ENCODE data around the gene DMD. TPM values are rescaled to one million over a fixed set of nuclear protein-coding genes. Genes with fewer than 3 reads are reported as not detected.

Gene DMD
- total and polyA plus RNA-seq, 2 of the 13 experiments (the other 11 are each of a cell fraction or from before 2014, with no cell fraction given), result 17.6 to 25.9 TPM

DNA sequence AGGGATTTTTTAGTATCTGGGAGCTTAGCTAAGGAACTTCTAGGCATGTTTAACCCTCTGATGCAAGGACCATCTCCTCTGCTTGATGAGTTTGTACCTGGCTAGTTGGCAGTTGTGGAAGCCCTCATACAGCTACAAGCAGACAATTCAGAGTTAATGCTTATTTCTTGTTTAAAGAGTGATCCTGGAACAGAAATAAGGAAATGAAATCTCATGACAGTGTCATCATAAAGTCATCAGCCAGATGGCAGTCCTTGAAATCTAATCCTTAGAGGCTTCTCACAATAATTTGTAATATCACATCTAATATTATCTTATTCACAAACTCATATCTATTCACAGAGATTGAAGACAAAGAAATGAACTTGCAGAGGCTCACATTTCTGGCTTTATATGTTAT, 1557.9 kb downstream of the DMD start:
- in situ Hi-C loops (cut with HindIII; ENCODE audit: extremely low pct_ligation_motif_present, low pct_unique_long_range_greater_than_20kb) (no loop called here), intact Hi-C loops (cut with micrococcal nuclease; ENCODE audit: unreplicated experiment) (no loop called here)
- no peak overlapping the region for H3K9ac ChIP-seq (ENCODE audit: insufficient read depth, low read depth, low read length)
- H3K4me1 ChIP-seq (ENCODE audit: insufficient read depth, low read length), result no peaks in the 10 kb centered on the region
- no TSS peak for BruUV-seq (replicated peaks)
- H3K27ac ChIP-seq (ENCODE audit: extremely low read length, insufficient read depth, low read length), result no peak overlapping the region
- no peaks in the 10 kb centered on the region for H4K20me1 ChIP-seq (ENCODE audit: insufficient read depth, low read length)
- TF ChIP-seq GTF2F1 (IDR thresholded peaks at IDR 0.05; ENCODE audit: low read length) (no peak), ZNF124 (CRISPR knock-in tag; IDR thresholded peaks at IDR 0.05) (no peak), SALL1 (CRISPR knock-in tag; IDR thresholded peaks at IDR 0.05) (no peak), ISL2 (CRISPR knock-in tag; IDR thresholded peaks at IDR 0.05) (no peak), ZNF253 (CRISPR knock-in tag; IDR thresholded peaks at IDR 0.05; ENCODE audit: borderline replicate concordance) (no peak), ZNF775 (CRISPR knock-in tag; IDR thresholded peaks at IDR 0.05; ENCODE audit: borderline replicate concordance) (no peak), ZNF232 (CRISPR knock-in tag; IDR thresholded peaks at IDR 0.05; ENCODE audit: borderline replicate concordance) (no peak), ZNF75D (CRISPR knock-in tag; IDR thresholded peaks at IDR 0.05; ENCODE audit: borderline replicate concordance) (no peak), ZKSCAN8 (CRISPR knock-in tag; IDR thresholded peaks at IDR 0.05; ENCODE audit: borderline replicate concordance) (no peak), KLF9 (CRISPR knock-in tag; IDR thresholded peaks at IDR 0.05; ENCODE audit: low read depth) (no peak)
- TF ChIP-seq, protein P1, sequence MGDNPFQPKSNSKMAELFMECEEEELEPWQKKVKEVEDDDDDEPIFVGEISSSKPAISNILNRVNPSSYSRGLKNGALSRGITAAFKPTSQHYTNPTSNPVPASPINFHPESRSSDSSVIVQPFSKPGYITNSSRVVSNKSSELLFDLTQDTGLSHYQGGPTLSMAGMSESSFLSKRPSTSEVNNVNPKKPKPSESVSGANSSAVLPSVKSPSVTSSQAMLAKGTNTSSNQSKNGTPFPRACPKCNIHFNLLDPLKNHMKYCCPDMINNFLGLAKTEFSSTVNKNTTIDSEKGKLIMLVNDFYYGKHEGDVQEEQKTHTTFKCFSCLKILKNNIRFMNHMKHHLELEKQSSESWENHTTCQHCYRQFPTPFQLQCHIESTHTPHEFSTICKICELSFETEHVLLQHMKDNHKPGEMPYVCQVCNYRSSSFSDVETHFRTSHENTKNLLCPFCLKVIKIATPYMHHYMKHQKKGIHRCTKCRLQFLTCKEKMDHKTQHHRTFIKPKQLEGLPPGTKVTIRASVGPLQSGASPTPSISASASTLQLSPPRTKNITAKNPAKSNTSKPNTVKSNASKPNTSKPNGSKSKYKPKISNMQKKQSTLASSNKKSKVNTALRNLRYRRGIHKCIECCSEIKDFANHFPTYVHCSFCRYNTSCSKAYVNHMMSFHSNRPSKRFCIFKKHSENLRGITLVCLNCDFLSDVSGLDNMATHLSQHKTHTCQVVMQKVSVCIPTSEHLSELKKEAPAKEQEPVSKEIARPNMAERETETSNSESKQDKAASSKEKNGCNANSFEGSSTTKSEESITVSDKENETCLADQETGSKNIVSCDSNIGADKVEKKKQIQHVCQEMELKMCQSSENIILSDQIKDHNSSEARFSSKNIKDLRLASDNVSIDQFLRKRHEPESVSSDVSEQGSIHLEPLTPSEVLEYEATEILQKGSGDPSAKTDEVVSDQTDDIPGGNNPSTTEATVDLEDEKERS (CRISPR knock-in tag; IDR thresholded peaks at IDR 0.05), result no peak
- TF ChIP-seq, protein P2, sequence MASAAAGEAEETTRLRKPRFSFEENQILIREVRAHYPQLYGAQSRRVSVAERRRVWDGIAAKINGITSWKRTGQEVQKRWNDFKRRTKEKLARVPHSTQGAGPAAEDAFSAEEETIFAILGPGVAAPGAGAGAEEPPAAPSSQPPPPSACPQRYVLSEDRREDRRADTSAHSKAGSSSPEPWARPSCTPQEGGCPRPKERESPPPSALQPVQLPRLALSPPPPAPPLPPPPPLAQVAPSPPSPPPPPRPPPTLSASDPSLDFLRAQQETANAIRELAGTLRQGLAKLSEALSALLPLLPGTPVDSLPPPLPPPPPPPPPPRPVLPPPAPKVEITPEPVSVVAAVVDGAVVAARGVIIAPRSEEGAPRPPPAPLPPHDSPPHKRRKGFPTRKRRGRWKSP (CRISPR knock-in tag; IDR thresholded peaks at IDR 0.05), result no peak
- H3K79me2 ChIP-seq (ENCODE audit: insufficient read depth, low read length), result no peaks in the 10 kb centered on the region
- no peak overlapping the region for H2AFZ ChIP-seq (ENCODE audit: low read length)
- POLR2A ChIA-PET, result no interaction called here
- H3K36me3 ChIP-seq (replicated peaks in 1 of 2; ENCODE audit: control insufficient read depth in 1 of 2, insufficient read depth in 2 of 2, low read length in 2 of 2), result no peaks in the 10 kb centered on the region
- DNase-seq (ENCODE audit: low spot score) (no peak), FAIRE-seq (no peak), ATAC-seq (no peak)
- no peak overlapping the region for H3K4me3 ChIP-seq (replicated peaks in 1 of 3; ENCODE audit: insufficient read depth in 1 of 3, low read depth in 2 of 3, low read length in 3 of 3)
- CTCF ChIA-PET (ENCODE audit: low intra/inter-chr PET ratio, low total read pairs), result no interaction called here
- no peaks in the 10 kb centered on the region for H3K9me3 ChIP-seq (ENCODE audit: low read length)
- H3K27me3 ChIP-seq (ENCODE audit: control insufficient read depth in 1 of 2, insufficient read depth in 2 of 2, low read length in 2 of 2), result no peaks in the 10 kb centered on the region
- no peak overlapping the region for H3K4me2 ChIP-seq (ENCODE audit: low read depth, low read length)

Measured in HepG2 (cell line).